GM23248 (cell line): Measurements from ENCODE around the gene NAA80.

ENCODE experiments used
- EZH2 ChIP-seq: fragments of 200-600 bp; sonication (generic); IDR thresholded peaks from 2 replicates; pipeline ENCODE4 v1.6.1; 2018; ENCODE audit warnings: antibody characterized with exemption, mild to moderate bottlenecking; ENCODE audit not compliant: insufficient read depth, poor library complexity, severe bottlenecking
- EZH2phosphoT487 ChIP-seq: fragments of 200-600 bp; sonication (generic); IDR thresholded peaks from 2 replicates; pipeline ENCODE4 v1.6.1; 2018; ENCODE audit warnings: antibody characterized with exemption, moderate library complexity, mild to moderate bottlenecking, low read depth; ENCODE audit not compliant: insufficient read depth

- TF ChIP-seq EZH2phosphoT487: no peak
- TF ChIP-seq EZH2: no peak
These were observed 34.6 kb upstream of the NAA80 start for GRCh38 chr3:50333744-50334328.
